Natural killer cell treated with Interleukin-12 subunit alpha and Interleukin-12 subunit beta and Interleukin-15 and Interleukin-18, amount 100 ng/mL, for 72 hours (primary cell): ENCODE results near the gene KRTAP16-1. TPM values are rescaled to one million over a fixed set of nuclear protein-coding genes. Genes with fewer than 3 reads are reported as not detected.
"Not testable (repeated sequence)": the region's sequence is repeated elsewhere in the genome, so short reads cannot be mapped to it uniquely, and the experiment has no call there.

Experiments
- ATAC-seq, 2 donors: fragments of 150-1000 bp; cut with Tn5 transposase in 1 of 2; sonication (Bioruptor Pico), chemical (Tn5 transposase) in 1 of 2; 2 replicates each; pipeline ENCODE4 v1.10.0; 2021
- DNase-seq: peaks from one replicate; pipeline ENCODE4 v3.0.0; 2022; ENCODE audit warnings: low spot score
- H3K27ac Mint-ChIP-seq, 2 donors: 1 replicate in 1 of 2; 2 replicates in 1 of 2; pipeline ENCODE4 v1.8.0; 2022; ENCODE audit warnings: mixed read lengths in 2 of 2, mild to moderate bottlenecking in 1 of 2, moderate library complexity in 1 of 2
- H3K27me3 Mint-ChIP-seq, 2 donors: 1 replicate in 1 of 2; 2 replicates in 1 of 2; pipeline ENCODE4 v1.8.0; 2022; ENCODE audit warnings: mixed read lengths in 2 of 2
- H3K36me3 Mint-ChIP-seq: one replicate; pipeline ENCODE4 v1.8.0; 2022; ENCODE audit warnings: mixed read lengths
- H3K4me1 Mint-ChIP-seq, 2 donors: 1 replicate in 1 of 2; 2 replicates in 1 of 2; pipeline ENCODE4 v1.8.0; 2022; ENCODE audit warnings: low read depth in 2 of 2, mixed read lengths in 2 of 2, mild to moderate bottlenecking in 1 of 2
- H3K4me3 Mint-ChIP-seq: one replicate; pipeline ENCODE4 v1.8.0; 2022; ENCODE audit warnings: mixed read lengths
- H3K9me3 Mint-ChIP-seq: 2 replicates; pipeline ENCODE4 v1.8.0; 2022; ENCODE audit warnings: mixed read lengths
- total RNA-seq, 2 donors: library from RNA; stranded (reverse); gene quantifications; one replicate each; pipeline ENCODE4 v1.2.3, GENCODE V29; 2022

KRTAP16-1 gene
- not detected for total RNA-seq

- peak; percentile 56 to 63 for ATAC-seq
- peaks cover 30 to 40% of the 10 kb centered on the region in 2 donors for H3K4me1 Mint-ChIP-seq
- H3K36me3 Mint-ChIP-seq: no peaks in the 10 kb centered on the region
- H3K27ac Mint-ChIP-seq: peak within 1 kb of the TSS; percentile 21 to 60
- peak within 1 kb of the TSS; percentile 78 for H3K4me3 Mint-ChIP-seq
- no peak for DNase-seq
- peaks cover 4 to 6% of the 10 kb centered on the region in 2 donors for H3K27me3 Mint-ChIP-seq
- no peaks in the 10 kb centered on the region for H3K9me3 Mint-ChIP-seq
Measured at GRCh38 chr17:41308918-41309359, at the start of gene KRTAP16-1. TSS of gene KRTAP16-1 (minus strand) at chr17:41309309. CDS start at chr17:41309253, 56 bp downstream.

GRCh38 chr17:41354536-41354935 is 45.4 kb upstream of the KRTAP16-1 start:
- ATAC-seq (no peak), DNase-seq (no peak)
- no peaks in the 10 kb centered on the region for H3K9me3 Mint-ChIP-seq
- no peaks in the 10 kb centered on the region for H3K36me3 Mint-ChIP-seq
- H3K27ac Mint-ChIP-seq: no peak overlapping the region
- H3K27me3 Mint-ChIP-seq: peaks cover 19 to 28% of the 10 kb centered on the region in 2 donors
- no peak overlapping the region for H3K4me3 Mint-ChIP-seq
- H3K4me1 Mint-ChIP-seq: no peaks in the 10 kb centered on the region

- H3K9me3 Mint-ChIP-seq: no peaks in the 10 kb centered on the region
- no peak overlapping the region for H3K4me3 Mint-ChIP-seq
- H3K27me3 Mint-ChIP-seq: peaks cover 15 to 28% of the 10 kb centered on the region in 2 donors
- ATAC-seq (no peak), DNase-seq (peak; percentile 10)
- no peaks in the 10 kb centered on the region for H3K4me1 Mint-ChIP-seq
- no peak overlapping the region for H3K27ac Mint-ChIP-seq
- H3K36me3 Mint-ChIP-seq: no peaks in the 10 kb centered on the region
Measured at GRCh38 chr17:41352597-41353366, 43.7 kb upstream of the KRTAP16-1 start.

- no peak for DNase-seq
- Mint-ChIP-seq H3K4me3 (no peak overlapping the region), H3K36me3 (no peaks in the 10 kb centered on the region), H3K27me3 (peaks cover 15 to 20% of the 10 kb centered on the region in 2 donors), H3K4me1 (no peaks in the 10 kb centered on the region), H3K27ac (no peak overlapping the region), H3K9me3 (no peaks in the 10 kb centered on the region)
- ATAC-seq: no peak
Measured at GRCh38 chr17:41351177-41351576, 42.1 kb upstream of the KRTAP16-1 start.

- not testable (repeated sequence) for H3K4me3 Mint-ChIP-seq, H3K9me3 Mint-ChIP-seq, H3K4me1 Mint-ChIP-seq
Measured at GRCh38 chr17:41350381-41350878, 41.3 kb upstream of the KRTAP16-1 start, which contains the start of gene KRT33A. TSS of gene KRT33A (minus strand) at chr17:41350828. CDS start at chr17:41350767, 61 bp downstream.

GRCh38 chr17:41347869-41348760 is 39.0 kb upstream of the KRTAP16-1 start:
- Mint-ChIP-seq H3K4me3 (no peak overlapping the region), H3K27ac (no peak overlapping the region), H3K27me3 (peaks cover 16 to 17% of the 10 kb centered on the region in 2 donors), H3K36me3 (peaks cover 4% of the 10 kb centered on the region), H3K4me1 (peaks cover 0 to 3% of the 10 kb centered on the region in 2 donors), H3K9me3 (peaks cover 3% of the 10 kb centered on the region)
- no peak for ATAC-seq
- peak; percentile 6 for DNase-seq

More at GRCh38 chr17:41350381-41350878, 41.3 kb upstream of the KRTAP16-1 start, which contains the start of gene KRT33A:
- not testable (repeated sequence) for DNase-seq, H3K36me3 Mint-ChIP-seq, ATAC-seq, H3K27ac Mint-ChIP-seq
- H3K27me3 Mint-ChIP-seq: peaks cover 15 to 18% of the 10 kb centered on the region in 2 donors

GRCh38 chr17:41346421-41346820 is 37.3 kb upstream of the KRTAP16-1 start:
- not testable (repeated sequence) for H3K27ac Mint-ChIP-seq, H3K4me1 Mint-ChIP-seq, H3K9me3 Mint-ChIP-seq, H3K4me3 Mint-ChIP-seq, H3K27me3 Mint-ChIP-seq
- peaks cover 13% of the 10 kb centered on the region for H3K36me3 Mint-ChIP-seq
- DNase-seq (peak; percentile 39), ATAC-seq (peak in 1 of 2 donors; percentile 18)

- no peak for ATAC-seq
- DNase-seq: peak; percentile 12
- Mint-ChIP-seq H3K27me3 (peaks cover 0 to 7% of the 10 kb centered on the region in 2 donors), H3K27ac (no peak overlapping the region), H3K9me3 (peaks cover 5% of the 10 kb centered on the region), H3K36me3 (peaks cover 13% of the 10 kb centered on the region), H3K4me1 (peaks cover 10% of the 10 kb centered on the region in 2 donors), H3K4me3 (no peak overlapping the region)
Measured at GRCh38 chr17:41345992-41346391, 36.9 kb upstream of the KRTAP16-1 start.

GRCh38 chr17:41343029-41343428 is 33.9 kb upstream of the KRTAP16-1 start:
- H3K27me3 Mint-ChIP-seq: peaks cover 5 to 16% of the 10 kb centered on the region in 2 donors
- peaks cover 28 to 34% of the 10 kb centered on the region in 2 donors for H3K4me1 Mint-ChIP-seq
- peaks cover 13% of the 10 kb centered on the region for H3K36me3 Mint-ChIP-seq
- no peak for DNase-seq
- H3K27ac Mint-ChIP-seq: no peak overlapping the region
- peaks cover 5% of the 10 kb centered on the region for H3K9me3 Mint-ChIP-seq
- H3K4me3 Mint-ChIP-seq: no peak overlapping the region
- no peak for ATAC-seq

- Mint-ChIP-seq H3K27me3 (peaks cover 5 to 16% of the 10 kb centered on the region in 2 donors), H3K36me3 (peaks cover 13% of the 10 kb centered on the region), H3K27ac (peak overlapping the region in 1 of 2 donors; percentile 22), H3K4me1 (peaks cover 28 to 34% of the 10 kb centered on the region in 2 donors), H3K9me3 (peaks cover 5% of the 10 kb centered on the region), H3K4me3 (peak overlapping the region; percentile 47)
- DNase-seq (no peak), ATAC-seq (peak in 1 of 2 donors; percentile 58)
Measured at GRCh38 chr17:41340934-41341861, 32.1 kb upstream of the KRTAP16-1 start.

- Mint-ChIP-seq H3K9me3 (peaks cover 5% of the 10 kb centered on the region), H3K4me1 (peaks cover 28 to 34% of the 10 kb centered on the region in 2 donors), H3K4me3 (peak overlapping the region; percentile 8), H3K36me3 (peaks cover 13% of the 10 kb centered on the region), H3K27ac (no peak overlapping the region), H3K27me3 (peaks cover 5 to 16% of the 10 kb centered on the region in 2 donors)
- ATAC-seq: no peak
- no peak for DNase-seq
Measured at GRCh38 chr17:41340494-41340893, 31.4 kb upstream of the KRTAP16-1 start.

GRCh38 chr17:41339571-41340172 is 30.6 kb upstream of the KRTAP16-1 start:
- Mint-ChIP-seq H3K27ac (no peak overlapping the region), H3K4me3 (peak overlapping the region; percentile 31), H3K9me3 (peaks cover 5% of the 10 kb centered on the region), H3K36me3 (peaks cover 13% of the 10 kb centered on the region), H3K4me1 (peaks cover 33 to 34% of the 10 kb centered on the region in 2 donors), H3K27me3 (peaks cover 5 to 16% of the 10 kb centered on the region in 2 donors)
- no peak for ATAC-seq
- DNase-seq: no peak
